Sigmoid colon (tissue), 7 donors: ENCODE data around the gene SDCBP2. TPM values are rescaled to one million over a fixed set of nuclear protein-coding genes. Genes with fewer than 3 reads are reported as not detected.

Source experiments
- DNase-seq: peaks from one replicate; pipeline ENCODE4 v3.0.0-alpha.2; 2019
- H3K27ac ChIP-seq, 4 donors: fragments of 200-600 bp; sonication (generic); one replicate each; pipeline ENCODE4 v1.5.1; 2016 to 2019; ENCODE audit warnings: mild to moderate bottlenecking in 1 of 4
- H3K27me3 ChIP-seq, 3 donors: fragments of 200-600 bp; sonication (generic); one replicate each; pipeline ENCODE4 v1.5.1; 2019; ENCODE audit warnings: mild to moderate bottlenecking in 1 of 3
- H3K36me3 ChIP-seq, 4 donors: fragments of 200-600 bp; sonication (generic); one replicate each; pipeline ENCODE4 v1.5.1; 2016 to 2019
- H3K4me1 ChIP-seq, 4 donors: fragments of 200-600 bp; sonication (generic); one replicate each; pipeline ENCODE4 v1.5.1; 2017 to 2019
- H3K4me3 ChIP-seq, 4 donors: fragments of 200-600 bp; sonication (generic); one replicate each; pipeline ENCODE4 v1.5.1; 2017 to 2019; ENCODE audit warnings: mild to moderate bottlenecking in 2 of 4, moderate library complexity in 1 of 4
- H3K9me3 ChIP-seq, 4 donors: fragments of 200-600 bp in 3 of 4; sonication (generic) in 3 of 4; one replicate each; pipeline versions ENCODE4 v1.5.1 to v1.6.1; 2013 to 2019
- CTCF ChIP-seq, 4 experiments: fragments of 450-650 bp in 3 of 4; fragments of 200-600 bp in 1 of 4; IDR thresholded peaks; one replicate each; pipeline ENCODE4 v1.5.1; 2016 to 2019; ENCODE audit warnings: antibody characterized with exemption in 4 of 4, mild to moderate bottlenecking in 3 of 4, moderate library complexity in 2 of 4
- EP300 ChIP-seq, 4 donors: sonication (generic); formaldehyde crosslinking; IDR thresholded peaks; one replicate each; pipeline ENCODE4 v1.6.1; 2017; ENCODE audit warnings: antibody characterized with exemption in 4 of 4
- POLR2A ChIP-seq, 2 donors: fragments of 450-650 bp; IDR thresholded peaks; one replicate each; pipeline ENCODE4 v1.6.1; 2016; ENCODE audit warnings: antibody characterized with exemption in 2 of 2, mild to moderate bottlenecking in 2 of 2, moderate library complexity in 2 of 2
- POLR2AphosphoS5 ChIP-seq, 4 donors: sonication (generic); formaldehyde crosslinking; IDR thresholded peaks; one replicate each; pipeline ENCODE4 v1.6.1; 2017; ENCODE audit warnings: antibody characterized with exemption in 4 of 4
- WGBS, 2 donors: extraction: QIAGEN DNeasy Blood & Tissue Kit; methylation state at CpG; one replicate each; pipeline ENCODE4 v1.1.7; 2013; 5-methylcytosine and 5-hydroxymethylcytosine counted together
- intact Hi-C: fragments of 100-400 bp; cut with DNase I; formaldehyde crosslinking; loops from one replicate; pipeline ENCODE4 v1.15.1; 2023
- polyA plus RNA-seq, 3 donors: library from polyadenylated mRNA; stranded (reverse); fragments of 200-250 nt; gene quantifications; one replicate each; pipeline ENCODE4 v1.2.3, GENCODE V29; 2013
- total RNA-seq, 4 donors: library from RNA; depleted of rRNA; stranded (reverse); fragments of >200 nt; gene quantifications; one replicate each; pipeline ENCODE4 v1.1.0, GENCODE V29; 2016
- donor health status: healthy with polysubstance abuse.
- donor health status: Bipolar disorder and iron deficiency.
- donor health status: healthy.

SDCBP2 gene
- total and polyA plus RNA-seq, 7 donors = 1.1 to 724 (median 3.6) TPM

DNA sequence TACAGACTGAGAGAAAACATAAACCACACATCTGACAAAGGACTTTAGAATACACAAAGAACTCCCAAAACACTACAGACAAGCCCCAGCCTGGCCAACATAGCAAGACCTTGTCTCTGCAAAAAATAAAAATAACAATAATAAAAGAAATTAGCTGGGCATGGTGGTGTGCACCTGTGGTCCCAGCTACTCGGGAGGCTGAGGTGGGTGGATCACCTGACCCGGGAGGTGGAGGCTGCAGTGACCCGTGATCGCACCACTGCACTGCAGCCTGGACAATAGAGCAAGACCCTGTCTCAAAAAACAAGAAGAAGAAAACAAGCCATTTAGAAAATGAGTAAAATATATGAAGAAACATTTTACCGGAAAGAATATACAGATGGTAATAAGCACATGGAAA is 13.1 kb downstream of the SDCBP2 start:
- no peak overlapping the region for H3K27ac ChIP-seq
- intact Hi-C loops = loop anchor here (10.0 kb wide), 1 partner anchor 459 kb away; no protein-coding TSS in a partner anchor
- H3K9me3 ChIP-seq = no peaks in the 10 kb centered on the region
- no peaks in the 10 kb centered on the region for H3K36me3 ChIP-seq
- peaks cover 0 to 10% (median 8%) of the 10 kb centered on the region in 4 donors for H3K4me1 ChIP-seq
- H3K4me3 ChIP-seq = no peak overlapping the region
- no peak for TF ChIP-seq CTCF (IDR thresholded peaks at IDR 0.05)
- no peak for TF ChIP-seq POLR2AphosphoS5 (IDR thresholded peaks at IDR 0.05)
- no peak for TF ChIP-seq POLR2A (IDR thresholded peaks at IDR 0.05)
- TF ChIP-seq EP300 (IDR thresholded peaks at IDR 0.05) = no peak
- H3K27me3 ChIP-seq = no peaks in the 10 kb centered on the region
- 85 to 94% methylated on average over 5 of the region's 5 CpGs for WGBS, 2 donors
- no peak for DNase-seq

- H3K4me3 ChIP-seq = peak overlapping the region in 3 of 4 donors; percentile 19 to 34 (median 32)
- intact Hi-C loops = loop anchor here (1.0 to 10.0 kb wide), 2 partner anchors 124 to 461 kb away; no protein-coding TSS in a partner anchor
- H3K27me3 ChIP-seq = no peaks in the 10 kb centered on the region
- TF ChIP-seq CTCF (IDR thresholded peaks at IDR 0.05) = peak; percentile 94 to 99 (median 95)
- TF ChIP-seq POLR2AphosphoS5 (IDR thresholded peaks at IDR 0.05) = no peak
- no peak overlapping the region for H3K27ac ChIP-seq
- H3K4me1 ChIP-seq = peaks cover 0 to 10% (median 8%) of the 10 kb centered on the region in 4 donors
- H3K9me3 ChIP-seq = no peaks in the 10 kb centered on the region
- DNase-seq = peak; percentile 88
- WGBS, 2 donors = 28 to 38% methylated on average over 38 of the region's 38 CpGs
- no peaks in the 10 kb centered on the region for H3K36me3 ChIP-seq
Observed at GRCh38 chr20:1313236-1313964, 15.5 kb downstream of the SDCBP2 start.

GRCh38 chr20:1312904-1313235 is 16.1 kb downstream of the SDCBP2 start:
- intact Hi-C loops = loop anchor here (1.0 to 10.0 kb wide), 2 partner anchors 124 to 462 kb away; no protein-coding TSS in a partner anchor
- Histone ChIP-seq H3K4me3 (no peak overlapping the region), H3K27me3 (no peaks in the 10 kb centered on the region), H3K36me3 (no peaks in the 10 kb centered on the region), H3K4me1 (peaks cover 0 to 10% (median 8%) of the 10 kb centered on the region in 4 donors), H3K27ac (no peak overlapping the region), H3K9me3 (no peaks in the 10 kb centered on the region)
- WGBS, 2 donors = 85 to 90% methylated on average over 16 of the region's 16 CpGs
- TF ChIP-seq EP300 (IDR thresholded peaks at IDR 0.05) = no peak
- TF ChIP-seq POLR2AphosphoS5 (IDR thresholded peaks at IDR 0.05) = no peak
- TF ChIP-seq CTCF (IDR thresholded peaks at IDR 0.05) = no peak
- no peak for TF ChIP-seq POLR2A (IDR thresholded peaks at IDR 0.05)
- no peak for DNase-seq

DNA sequence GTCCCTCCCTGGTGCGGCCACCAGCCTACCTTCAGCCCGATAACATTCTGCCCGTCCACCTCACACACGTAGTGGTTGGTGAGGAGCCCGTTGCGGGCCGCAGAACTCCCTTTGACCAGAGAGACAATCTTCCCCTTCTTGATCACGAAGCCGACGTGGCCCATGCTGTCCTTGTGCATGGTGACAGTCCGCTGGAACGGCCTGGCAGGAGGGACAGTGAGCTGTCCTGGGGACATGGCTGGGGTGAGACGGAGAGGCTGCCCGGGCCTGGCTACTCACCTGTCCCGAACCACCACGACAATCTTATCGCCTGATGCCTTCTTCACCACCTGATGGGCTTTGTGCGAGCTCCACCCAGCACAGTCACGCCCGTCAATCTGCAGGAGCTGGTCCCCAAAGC is 16.6 kb downstream of the SDCBP2 start:
- Histone ChIP-seq H3K9me3 (no peaks in the 10 kb centered on the region), H3K27ac (no peak overlapping the region), H3K27me3 (no peaks in the 10 kb centered on the region), H3K4me3 (no peak overlapping the region), H3K36me3 (no peaks in the 10 kb centered on the region), H3K4me1 (peaks cover 0 to 10% (median 8%) of the 10 kb centered on the region in 4 donors)
- 94 to 95% methylated on average over 20 of the region's 20 CpGs for WGBS, 2 donors
- TF ChIP-seq CTCF (IDR thresholded peaks at IDR 0.05) = no peak
- intact Hi-C loops = loop anchor here (10.0 kb wide), 1 partner anchor 462 kb away; no protein-coding TSS in a partner anchor
- no peak for DNase-seq
